HG02759 (cell line): Measurements from ENCODE around the gene IQSEC3.
"Not testable (repeated sequence)": the region's sequence is repeated elsewhere in the genome, so short reads cannot be mapped to it uniquely, and the experiment has no call there.

Experiments used
- ATAC-seq: cut with Tn5 transposase; IDR thresholded peaks from one replicate; pipeline ENCODE4 v1.9.1; 2021; ENCODE audit warnings: mild to moderate bottlenecking, moderate library complexity; ENCODE audit not compliant: unreplicated experiment

Gene IQSEC3

DNA sequence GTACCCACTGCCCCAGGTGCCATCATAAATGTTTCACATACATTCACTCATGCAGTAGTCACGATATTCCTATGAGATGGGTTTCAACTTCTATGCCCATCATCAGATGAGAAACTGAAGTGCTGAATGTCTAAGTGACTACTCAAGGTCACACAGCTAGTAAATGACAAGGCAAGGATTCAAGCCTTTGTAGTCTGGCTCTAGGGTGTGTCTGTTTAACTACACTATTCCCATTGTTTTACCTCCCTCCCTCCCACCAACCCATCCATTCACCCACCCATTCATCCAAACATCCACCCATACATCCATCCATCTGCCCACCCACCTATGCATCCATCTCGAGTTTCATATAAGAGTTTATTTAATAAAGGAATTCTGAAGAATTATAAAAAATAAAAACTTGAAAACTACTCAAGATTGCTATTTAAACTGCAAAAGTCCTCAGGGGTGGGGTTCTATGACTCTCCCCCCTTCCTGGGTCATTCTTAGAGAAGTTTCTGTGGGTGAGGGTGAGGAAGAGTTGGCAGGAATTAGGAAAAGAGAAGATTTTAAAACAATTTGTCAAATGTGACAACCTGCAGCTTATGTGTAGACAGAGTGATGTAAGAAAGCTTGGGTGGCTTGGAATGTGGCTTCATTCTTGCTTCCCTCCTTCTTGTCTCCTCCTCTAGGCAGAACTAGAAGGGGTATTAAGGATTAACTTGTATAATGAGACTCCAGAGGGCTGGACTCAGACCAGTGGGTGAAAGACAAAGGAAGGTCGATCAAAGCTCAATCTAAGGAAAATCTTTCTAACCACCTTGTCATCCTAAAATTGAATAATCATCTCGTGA is 13.4 kb upstream of the IQSEC3 start:
- not testable (repeated sequence) for ATAC-seq

DNA sequence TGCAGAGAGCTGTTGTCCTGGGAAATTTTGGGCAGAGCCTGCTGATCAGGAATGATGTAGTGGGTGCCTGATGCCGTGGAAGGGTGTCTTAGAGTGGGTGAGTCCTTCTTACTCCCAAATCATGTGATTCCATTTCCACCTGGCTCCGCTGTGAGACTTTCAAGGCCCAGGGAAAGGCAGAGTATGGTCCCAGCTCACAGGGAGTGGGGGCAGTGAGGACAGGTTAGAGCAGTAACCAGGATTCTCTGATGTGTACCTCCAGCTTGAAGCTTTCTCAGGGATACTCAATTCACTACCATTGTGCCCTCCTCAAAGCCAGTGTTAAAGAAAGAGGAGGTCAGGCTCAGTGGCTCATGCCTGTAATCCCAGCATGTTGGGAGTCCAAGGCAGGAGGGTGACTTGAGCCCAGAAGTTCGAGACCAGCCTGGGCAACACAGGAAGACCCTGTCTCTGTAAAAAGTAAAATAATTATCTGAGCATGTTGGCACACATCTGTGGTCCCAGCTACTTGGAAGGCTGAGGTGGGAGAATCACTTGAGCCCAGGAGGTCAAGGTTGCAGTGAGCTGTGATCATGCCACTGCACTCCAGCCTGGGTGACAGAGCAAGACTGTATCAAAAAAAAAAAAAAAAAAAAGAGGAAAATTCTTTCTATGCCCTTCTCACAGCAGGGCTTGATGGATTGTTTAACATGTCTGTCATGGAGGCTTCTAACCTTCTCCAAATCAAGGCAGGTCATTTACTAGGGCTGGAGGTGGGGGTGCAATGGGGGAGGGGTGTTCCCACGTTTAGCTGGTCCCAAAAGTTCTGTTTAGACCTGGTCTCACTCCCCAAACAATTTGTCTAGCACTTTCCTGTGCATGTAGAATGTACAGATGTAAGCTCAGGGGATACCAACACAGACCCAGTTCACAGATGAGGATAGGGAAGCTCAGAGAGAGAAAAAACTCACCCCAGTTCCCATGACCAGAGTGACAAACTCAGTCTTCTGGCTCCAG is 12.5 kb upstream of the IQSEC3 start:
- ATAC-seq: no peak

DNA sequence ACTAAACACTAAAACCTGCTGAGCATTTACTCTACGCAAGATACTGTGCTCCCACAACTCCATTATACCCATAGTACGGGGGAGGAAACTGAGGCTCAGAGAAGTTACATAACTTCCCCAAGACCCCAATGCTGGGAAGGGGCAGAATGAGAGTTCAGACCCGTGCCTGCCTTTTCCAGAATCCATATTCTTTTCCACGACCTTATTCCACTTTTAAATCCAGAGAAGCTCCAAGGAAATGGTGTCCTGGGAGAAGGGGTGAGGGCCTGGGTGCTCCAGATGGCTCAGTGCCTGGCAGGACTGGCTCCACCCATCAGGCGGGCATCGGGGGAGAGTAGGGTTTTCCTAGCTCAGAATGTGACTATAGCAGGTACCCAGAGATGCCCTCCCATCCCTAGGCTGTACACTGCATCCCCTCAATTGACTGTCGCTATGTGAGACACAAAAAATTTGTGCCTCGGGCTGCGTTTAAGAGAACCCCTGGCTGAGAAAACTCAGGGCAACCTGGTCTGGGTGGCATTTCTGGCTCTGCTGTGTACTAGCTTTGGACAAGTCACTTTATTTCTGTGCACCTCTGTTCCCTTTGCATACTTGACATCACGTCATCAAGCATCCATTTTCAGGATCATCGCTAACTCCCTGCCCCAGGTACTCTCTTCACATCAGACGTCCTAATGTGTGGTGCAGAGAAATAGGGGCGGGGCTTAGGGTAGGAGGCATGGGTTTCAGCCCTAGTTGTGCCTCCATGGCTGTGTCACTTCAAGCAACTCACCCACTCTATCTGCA is 11.6 kb upstream of the IQSEC3 start:
- ATAC-seq: no peak

DNA sequence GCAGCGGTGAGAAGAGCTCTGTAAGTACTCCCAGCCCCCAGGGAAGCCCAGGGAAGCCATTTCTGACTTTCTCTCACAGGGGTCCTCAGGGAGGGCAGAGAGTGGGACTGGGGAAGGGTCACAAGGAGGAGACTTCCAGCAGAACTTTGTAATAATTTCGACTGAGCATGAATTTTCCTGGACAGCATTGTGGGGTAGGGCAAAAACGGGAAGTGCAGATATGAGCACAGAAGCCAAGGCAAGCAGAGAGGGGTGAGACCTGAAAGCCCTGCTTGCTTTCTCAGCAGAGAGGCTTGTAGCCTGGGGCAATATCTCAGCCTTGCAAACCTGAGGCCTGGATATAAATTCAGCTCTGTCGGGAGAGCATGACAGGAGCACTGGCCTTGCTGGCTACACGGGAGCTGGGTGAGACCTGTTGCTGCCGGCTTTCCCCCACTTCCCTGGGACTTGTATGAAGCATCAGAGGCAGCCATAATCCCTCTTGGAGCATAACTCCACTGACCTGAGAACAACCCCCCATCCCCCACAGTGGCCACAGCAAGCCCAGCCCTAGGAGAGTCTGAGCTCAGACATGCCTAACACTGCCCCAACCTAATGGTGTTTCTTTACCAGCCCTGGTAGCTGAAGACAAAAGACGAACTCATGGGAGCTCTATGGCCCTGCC is 9.8 kb upstream of the IQSEC3 start:
- ATAC-seq: no peak

DNA sequence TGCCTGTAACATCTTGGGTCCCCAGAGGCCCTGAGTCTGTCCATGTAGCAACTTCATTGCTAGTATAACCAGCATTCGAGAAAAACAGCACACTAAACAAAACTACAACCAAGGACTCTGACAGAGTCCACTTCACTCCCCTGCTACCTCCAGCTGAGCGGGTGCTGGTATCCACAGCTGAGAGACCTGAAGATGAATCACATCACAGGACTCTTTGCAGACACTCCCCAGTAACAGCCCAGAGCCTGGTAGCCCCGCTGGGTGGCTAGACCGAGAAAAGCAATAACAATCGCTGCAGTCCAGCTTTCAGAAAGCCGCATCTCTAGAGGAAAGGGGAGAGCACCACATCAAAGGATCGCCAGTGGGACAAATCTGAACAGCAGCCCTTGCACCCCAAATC is 9.0 kb upstream of the IQSEC3 start:
- no peak for ATAC-seq

DNA sequence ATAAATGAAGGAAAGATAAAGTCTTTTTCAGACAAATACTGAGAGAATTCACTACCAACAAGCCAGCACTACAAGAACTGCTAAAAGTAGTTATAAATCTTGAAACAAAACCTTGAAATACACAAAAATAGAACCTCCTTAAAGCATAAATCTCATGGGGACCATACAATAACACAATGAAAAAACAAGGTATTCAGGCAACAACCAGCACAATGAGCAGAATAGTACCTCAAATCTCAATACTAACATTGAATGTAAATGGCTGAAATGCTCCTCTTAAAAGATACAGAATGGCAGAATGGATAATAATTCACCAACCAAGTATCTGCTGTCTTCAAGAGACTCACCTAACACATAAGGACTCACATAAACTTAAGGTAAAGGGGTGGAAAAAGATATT is 7.7 kb upstream of the IQSEC3 start:
- no peak for ATAC-seq

DNA sequence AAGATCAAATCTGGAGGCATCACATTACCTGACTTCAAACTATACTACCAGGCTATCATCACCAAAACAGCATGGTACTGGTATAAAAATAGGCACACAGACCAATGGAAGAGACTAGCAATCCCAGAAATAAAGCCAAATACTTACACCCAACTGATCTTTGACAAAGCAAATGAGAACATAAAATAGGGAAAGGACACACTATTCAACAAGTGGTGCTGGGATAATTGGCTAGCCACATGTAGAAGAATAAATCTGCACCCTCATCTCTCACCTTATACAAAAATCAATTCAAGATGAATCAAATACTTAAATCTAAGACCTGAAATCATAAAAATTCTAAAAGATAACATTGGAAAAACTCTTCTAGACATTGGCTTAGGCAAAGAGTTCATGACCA is 4.7 kb upstream of the IQSEC3 start:
- not testable (repeated sequence) for ATAC-seq

DNA sequence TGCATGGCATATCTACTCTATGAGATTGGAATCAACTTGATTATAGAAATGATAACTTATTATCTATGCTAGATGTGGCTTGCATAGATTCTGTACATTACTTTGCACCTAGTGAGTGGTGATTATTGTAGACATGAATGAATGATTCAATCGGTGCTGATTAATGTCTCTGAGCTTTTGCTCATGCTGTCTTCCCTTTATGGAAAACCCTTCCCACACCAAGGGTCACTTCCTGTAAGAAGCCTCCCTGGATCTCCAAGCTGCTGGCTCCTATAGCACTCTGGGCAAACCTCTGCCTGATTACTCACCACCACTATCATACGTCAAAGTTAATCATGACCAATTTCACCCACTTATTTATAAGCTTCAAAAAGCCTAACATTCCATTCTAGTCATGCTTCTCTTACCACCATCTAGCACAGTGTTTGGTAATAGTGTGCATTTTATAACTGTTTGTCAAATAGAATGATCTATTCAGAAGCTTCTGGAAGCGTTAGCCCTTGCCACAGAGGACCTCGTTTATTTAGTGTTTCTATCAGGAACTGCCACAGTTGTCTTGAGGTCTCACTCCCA is 990 bp upstream of the IQSEC3 start:
- not testable (repeated sequence) for ATAC-seq

DNA sequence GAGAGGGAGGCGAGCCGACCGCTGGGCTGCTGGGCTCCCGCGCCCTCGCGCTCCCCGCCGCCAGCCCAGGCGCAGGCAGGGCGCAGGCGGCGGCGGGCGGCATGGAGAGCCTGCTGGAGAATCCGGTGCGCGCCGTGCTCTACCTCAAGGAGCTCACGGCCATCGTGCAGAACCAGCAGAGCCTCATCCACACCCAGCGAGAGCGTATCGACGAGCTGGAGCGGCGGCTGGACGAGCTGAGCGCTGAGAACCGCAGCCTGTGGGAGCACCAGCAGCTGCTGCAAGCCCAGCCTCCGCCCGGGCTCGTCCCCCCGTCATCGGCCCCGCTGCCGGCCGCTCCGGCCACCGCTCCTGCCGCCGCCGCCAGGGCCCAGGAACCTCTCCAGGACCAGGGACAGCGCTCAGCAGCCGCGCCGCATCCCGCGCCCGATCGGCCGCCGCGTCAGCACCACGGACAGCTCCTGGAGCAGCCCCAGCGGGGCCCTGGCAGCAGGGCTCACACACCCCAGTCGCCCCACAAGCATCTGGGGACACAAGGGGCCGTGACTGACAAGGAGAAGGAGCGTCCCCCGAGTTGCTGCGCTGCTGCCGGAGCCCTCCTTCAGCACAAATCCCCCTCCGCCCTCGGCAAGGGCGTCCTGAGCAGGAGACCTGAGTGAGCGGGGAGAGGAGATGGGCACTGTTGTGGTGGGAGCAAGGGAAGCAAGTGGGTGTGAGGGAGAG is 376 bp downstream of the IQSEC3 start:
- peak; percentile 75 for ATAC-seq

DNA sequence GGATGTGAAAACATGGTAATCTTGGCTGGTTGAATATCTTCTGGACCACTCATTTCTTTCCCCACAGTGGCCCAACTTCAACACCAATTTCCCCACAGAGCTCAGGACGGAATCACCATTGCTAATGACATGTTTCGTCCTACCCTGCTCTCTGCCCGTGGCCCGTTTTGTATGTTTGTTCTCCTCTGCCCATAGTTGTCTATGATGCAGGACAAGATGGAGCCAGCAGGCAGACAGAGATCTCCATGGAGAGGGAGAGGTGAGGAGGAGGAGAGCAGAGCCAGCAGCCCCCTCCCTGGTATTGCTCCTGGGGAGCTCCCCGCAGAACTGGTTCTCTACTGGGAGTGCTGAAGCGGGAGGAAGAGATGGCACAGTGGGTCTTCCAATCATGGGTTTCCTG is 3.1 kb downstream of the IQSEC3 start:
- ATAC-seq: not testable (repeated sequence)

DNA sequence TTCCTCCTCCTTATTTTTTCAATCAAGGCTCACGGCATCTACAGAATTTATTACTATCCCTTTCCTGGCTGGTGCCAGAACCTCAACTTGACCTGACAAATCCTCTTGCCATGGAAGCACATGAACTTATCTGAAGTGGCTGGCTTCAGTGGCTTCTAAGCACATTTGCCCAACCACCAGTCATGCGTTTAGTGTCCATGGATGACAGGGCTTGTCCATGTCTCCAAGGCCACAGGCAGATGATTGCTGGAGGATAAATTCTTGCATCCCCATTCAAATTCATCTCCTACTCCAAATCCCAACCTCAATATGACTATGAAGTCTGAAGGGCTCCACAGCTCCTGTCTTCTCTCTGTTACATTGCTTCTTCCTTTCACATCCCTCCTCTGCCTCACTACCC is 4.0 kb downstream of the IQSEC3 start:
- not testable (repeated sequence) for ATAC-seq

DNA sequence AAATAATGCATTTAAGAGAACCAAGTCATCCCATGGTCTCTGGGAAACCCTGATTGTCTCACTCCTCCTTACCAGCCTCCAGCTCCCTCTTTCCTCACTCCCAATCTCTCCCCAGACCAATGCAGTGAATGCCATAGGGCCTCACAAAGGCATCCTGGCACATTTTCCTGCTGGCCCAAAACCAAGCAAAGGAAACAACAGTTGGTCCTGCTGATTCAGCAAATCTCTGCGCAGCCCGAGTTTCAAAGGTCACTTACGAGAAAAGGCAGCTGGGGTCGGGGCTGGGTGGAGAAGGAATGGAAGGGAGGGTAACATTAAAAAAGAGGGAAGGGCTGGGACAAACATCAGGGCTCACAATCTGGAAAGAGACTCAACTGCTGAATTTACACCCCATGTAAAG is 5.5 kb downstream of the IQSEC3 start:
- not testable (repeated sequence) for ATAC-seq

DNA sequence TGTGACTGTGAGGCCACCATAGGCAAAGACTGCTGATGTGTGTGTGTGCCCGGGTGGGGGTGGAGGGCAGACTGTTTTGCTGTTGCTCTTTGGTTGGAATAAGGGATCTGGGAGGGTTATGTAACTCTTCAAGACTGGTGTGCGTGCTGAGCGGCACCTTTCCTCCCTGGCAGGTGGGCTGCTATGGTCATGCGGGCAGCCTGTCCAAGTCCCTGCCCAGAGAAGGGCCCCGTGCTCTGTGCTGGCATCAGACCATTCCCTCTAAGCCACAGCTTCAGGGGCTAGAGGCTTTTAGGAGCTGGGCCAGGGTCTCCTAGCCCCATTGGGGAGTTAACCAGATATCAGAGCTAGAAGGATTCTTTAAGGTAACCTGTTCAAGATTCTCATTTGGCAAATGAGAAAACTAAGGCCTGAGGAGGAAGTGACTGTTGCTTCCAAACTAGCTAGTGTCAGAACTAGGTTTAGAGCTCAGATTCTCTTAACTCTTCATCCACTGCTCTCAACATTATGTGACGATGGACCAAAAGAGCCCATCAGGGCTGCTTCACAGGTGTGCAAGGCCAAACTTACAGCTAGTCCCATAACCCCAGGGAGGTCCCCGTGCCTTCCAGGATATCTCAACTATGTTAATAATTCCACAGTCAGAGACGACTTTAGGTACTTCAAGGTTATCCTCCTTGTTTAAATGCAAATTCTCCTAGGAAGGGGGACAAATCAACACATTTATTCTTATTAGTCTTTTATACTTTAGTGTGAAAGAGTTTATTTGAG is 8.0 kb downstream of the IQSEC3 start:
- not testable (repeated sequence) for ATAC-seq

DNA sequence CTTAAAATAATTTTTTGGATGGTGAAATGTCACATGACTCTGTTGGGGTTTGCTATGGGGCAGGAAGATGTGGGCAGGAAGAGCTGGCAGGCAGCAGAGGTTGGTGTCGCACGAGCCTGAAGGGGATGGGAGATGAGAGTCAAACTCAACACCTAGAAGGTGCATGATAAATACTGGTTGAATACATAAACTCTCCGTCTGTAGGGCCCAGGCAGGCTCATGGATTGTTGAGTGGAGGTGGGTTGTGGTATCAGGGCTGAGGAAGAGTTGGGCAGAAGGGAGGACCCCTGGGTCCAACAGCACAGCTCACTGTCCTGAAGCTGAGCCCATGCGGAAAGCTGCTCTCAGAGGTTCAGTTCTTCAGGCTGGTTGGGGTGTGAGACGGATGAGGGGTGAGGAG is 9.0 kb downstream of the IQSEC3 start:
- ATAC-seq: not testable (repeated sequence)

DNA sequence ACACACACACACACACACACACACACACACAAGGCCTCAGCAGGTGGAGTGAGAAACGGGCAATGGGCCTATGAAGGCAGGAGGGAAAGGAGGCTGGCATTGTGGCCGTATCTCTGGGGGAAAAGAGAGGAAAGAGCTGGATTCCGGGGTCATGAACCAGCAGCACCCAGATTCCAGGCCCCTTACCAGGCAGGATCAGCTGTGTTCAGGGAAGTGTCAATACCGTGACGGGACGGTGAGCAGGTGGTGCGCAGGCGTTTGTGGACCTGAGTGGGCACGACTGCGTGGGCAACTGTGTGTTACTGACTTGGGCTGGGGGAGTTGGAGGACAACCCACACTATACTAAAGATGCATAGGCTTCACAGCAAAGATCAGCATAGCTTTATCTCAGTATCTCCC is 9.5 kb downstream of the IQSEC3 start:
- not testable (repeated sequence) for ATAC-seq

DNA sequence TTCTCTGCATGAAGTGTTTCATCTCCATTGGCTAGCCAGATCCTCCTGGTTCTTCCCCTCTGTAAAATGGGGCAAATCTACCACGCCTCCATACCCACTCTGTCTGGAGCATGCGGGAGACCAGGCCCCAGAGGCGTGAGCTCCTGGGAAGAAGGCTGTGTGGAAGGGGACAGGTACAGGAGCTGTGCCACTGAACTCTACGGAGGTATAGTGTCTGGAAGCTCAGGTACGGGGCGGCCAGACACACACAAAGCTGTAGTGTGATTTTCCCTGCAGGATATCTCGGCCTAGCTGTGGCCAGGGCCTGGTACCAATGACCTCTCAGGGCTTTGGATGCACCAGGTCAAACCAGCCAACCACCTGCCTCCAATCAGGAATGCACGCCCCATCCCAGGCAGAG is 10.0 kb downstream of the IQSEC3 start:
- not testable (repeated sequence) for ATAC-seq

DNA sequence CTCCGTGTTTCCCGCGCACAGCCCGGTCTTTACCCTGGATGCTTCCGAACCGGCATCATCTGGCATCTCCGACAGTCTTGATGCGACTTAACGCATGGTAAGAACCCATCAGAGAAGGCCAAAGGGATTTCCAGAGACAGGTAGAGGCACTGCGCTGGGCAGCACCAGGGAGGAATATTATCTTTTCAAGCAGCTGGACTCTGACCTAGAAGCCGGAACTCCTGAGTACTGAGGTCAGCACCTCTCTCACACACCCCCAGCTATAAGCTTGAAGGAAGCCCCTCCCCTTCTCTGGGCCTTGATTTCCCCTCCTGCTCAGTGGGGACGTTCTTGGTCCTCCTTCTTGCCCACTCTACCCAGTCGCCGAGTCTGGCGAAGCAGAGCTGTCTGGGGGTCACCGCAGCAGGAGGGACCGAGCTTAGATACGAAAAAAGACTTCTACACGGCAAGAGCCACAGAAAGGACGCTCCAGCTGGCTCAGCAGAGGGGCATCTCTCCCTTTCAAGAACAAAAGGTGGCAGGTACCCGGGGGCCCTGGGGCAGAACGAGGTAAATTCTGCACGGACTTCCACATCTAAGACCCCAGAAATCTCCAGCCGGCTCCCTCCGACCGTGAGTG is 10.6 kb downstream of the IQSEC3 start:
- ATAC-seq: not testable (repeated sequence)

DNA sequence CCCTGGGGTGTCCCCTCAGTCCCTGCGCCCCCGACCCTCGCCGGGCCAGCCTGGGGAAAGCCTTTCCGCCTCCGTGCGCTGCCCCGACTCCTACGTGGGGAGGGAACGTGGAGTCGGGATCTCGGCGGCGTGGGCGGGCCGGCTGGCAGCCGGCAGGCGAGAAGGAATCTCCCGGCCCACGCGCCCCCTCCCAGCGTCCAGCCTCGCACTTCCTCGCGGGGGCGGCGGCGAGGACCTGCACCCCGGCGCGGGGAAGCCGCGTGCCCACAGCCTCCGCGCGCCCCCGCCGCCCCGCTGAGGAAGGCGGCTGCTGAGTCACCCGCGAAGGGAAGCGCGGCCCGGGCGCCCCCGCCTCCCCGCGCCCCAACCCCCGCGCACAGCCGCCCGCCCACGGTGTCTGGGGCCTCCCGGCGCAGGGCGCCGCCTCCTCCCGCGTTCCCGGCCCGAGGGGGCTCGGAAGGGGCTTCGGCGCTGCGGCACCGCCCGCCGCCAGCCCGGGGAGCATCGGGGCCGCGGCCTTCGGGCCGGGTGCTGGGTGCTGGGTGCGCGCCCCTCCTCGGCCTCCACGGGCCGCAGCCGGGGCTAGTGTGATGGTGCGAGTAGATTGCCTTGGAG is 11.3 kb downstream of the IQSEC3 start:
- not testable (repeated sequence) for ATAC-seq
